Osteocyte (in vitro differentiated cells): Measurements from ENCODE around the gene EXOC6. TPM values are rescaled to one million over a fixed set of nuclear protein-coding genes. Genes with fewer than 3 reads are reported as not detected.

Source experiments
- DNase-seq: peaks from one replicate; pipeline ENCODE4 v3.0.0; 2021; ENCODE audit warnings: mixed read lengths; ENCODE audit not compliant: unreplicated experiment; ENCODE audit errors: extremely low spot score
- H3K27ac Mint-ChIP-seq: one replicate; pipeline ENCODE4 v1.8.0; 2021; ENCODE audit warnings: mild to moderate bottlenecking, mixed read lengths; ENCODE audit not compliant: unreplicated experiment
- H3K27me3 Mint-ChIP-seq: one replicate; pipeline ENCODE4 v1.8.0; 2021; ENCODE audit warnings: mixed read lengths; ENCODE audit not compliant: unreplicated experiment
- H3K36me3 Mint-ChIP-seq: one replicate; pipeline ENCODE4 v1.8.0; 2021; ENCODE audit warnings: mixed read lengths; ENCODE audit not compliant: unreplicated experiment
- H3K4me1 Mint-ChIP-seq: one replicate; pipeline ENCODE4 v1.8.0; 2021; ENCODE audit warnings: mixed read lengths; ENCODE audit not compliant: unreplicated experiment
- H3K4me3 Mint-ChIP-seq: one replicate; pipeline ENCODE4 v1.8.0; 2021; ENCODE audit warnings: mild to moderate bottlenecking, moderate library complexity, mixed read lengths; ENCODE audit not compliant: unreplicated experiment
- H3K9me3 Mint-ChIP-seq: one replicate; pipeline ENCODE4 v1.8.0; 2021; ENCODE audit warnings: mixed read lengths; ENCODE audit not compliant: unreplicated experiment
- total RNA-seq: library from RNA; stranded (reverse); gene quantifications from 2 replicates; pipeline ENCODE4 v1.2.1, GENCODE V29; 2021
- TF ChIP-seq, protein P1 (sequence below): fragments of 200-600 bp; sonication (generic); IDR thresholded peaks from 2 replicates; pipeline ENCODE4 v1.5.0; 2021; ENCODE audit warnings: antibody characterized with exemption, mild to moderate bottlenecking, moderate library complexity

Gene EXOC6
- total RNA-seq, 1 donor from 2014 or later: 8.5 TPM

DNA sequence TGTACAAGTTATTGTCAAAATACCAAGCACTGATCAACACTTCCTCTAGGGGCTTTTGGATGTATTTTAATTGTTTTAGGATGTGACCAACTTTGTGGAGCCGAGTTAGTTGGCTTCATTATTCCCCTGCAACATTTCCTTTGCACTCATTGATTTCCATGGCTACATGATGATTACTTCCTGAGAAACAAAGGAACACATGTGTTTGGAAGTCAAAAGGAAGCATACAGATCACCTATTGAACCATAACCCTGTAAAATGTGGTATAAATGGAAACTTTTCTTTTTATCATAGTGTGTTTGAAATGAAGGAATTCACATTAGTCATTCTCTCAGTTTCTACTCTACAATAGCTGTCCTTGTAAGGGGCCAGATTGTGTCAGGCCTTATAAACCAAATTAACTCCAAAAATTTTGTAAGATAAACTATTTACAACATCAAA lies 32.2 kb upstream of the EXOC6 start:
- no peak for DNase-seq
- no peaks in the 10 kb centered on the region for H3K27me3 Mint-ChIP-seq

GRCh38 chr10:92822060-92822634 lies 26.2 kb upstream of the EXOC6 start:
- H3K27ac Mint-ChIP-seq: peak overlapping the region; percentile 95
- H3K4me1 Mint-ChIP-seq: peaks cover 12% of the 10 kb centered on the region
- DNase-seq: no peak
- H3K4me3 Mint-ChIP-seq: no peak overlapping the region
- no peaks in the 10 kb centered on the region for H3K27me3 Mint-ChIP-seq
- H3K36me3 Mint-ChIP-seq: no peaks in the 10 kb centered on the region
- no peaks in the 10 kb centered on the region for H3K9me3 Mint-ChIP-seq
- TF ChIP-seq, protein P1, sequence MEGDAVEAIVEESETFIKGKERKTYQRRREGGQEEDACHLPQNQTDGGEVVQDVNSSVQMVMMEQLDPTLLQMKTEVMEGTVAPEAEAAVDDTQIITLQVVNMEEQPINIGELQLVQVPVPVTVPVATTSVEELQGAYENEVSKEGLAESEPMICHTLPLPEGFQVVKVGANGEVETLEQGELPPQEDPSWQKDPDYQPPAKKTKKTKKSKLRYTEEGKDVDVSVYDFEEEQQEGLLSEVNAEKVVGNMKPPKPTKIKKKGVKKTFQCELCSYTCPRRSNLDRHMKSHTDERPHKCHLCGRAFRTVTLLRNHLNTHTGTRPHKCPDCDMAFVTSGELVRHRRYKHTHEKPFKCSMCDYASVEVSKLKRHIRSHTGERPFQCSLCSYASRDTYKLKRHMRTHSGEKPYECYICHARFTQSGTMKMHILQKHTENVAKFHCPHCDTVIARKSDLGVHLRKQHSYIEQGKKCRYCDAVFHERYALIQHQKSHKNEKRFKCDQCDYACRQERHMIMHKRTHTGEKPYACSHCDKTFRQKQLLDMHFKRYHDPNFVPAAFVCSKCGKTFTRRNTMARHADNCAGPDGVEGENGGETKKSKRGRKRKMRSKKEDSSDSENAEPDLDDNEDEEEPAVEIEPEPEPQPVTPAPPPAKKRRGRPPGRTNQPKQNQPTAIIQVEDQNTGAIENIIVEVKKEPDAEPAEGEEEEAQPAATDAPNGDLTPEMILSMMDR: no peak

More for the DNA sequence above, 32.2 kb upstream of the EXOC6 start:
- Mint-ChIP-seq H3K4me1 (no peaks in the 10 kb centered on the region), H3K27ac (no peak overlapping the region), H3K4me3 (no peak overlapping the region), H3K9me3 (no peaks in the 10 kb centered on the region), H3K36me3 (no peaks in the 10 kb centered on the region)
- TF ChIP-seq, protein P1: no peak

DNA sequence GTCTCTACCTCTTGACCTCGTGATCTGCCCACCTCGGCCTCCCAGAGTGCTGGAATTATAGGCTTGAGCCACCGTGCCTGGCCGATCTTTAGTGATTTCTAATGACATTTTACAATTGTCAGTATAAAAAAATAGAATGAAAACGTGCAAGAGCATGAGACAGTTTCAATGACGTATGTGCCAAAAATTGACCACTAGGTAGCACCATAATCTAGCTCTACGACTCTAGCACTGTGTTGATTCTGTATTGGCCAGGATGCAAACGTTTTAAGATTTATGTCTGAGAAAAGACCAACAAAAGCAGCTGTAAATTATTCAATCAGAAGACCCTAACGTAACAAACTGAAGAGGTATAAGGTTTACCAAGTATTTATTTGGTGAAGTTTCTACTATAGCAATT lies 25.4 kb upstream of the EXOC6 start:
- Mint-ChIP-seq H3K36me3 (no peaks in the 10 kb centered on the region), H3K9me3 (no peaks in the 10 kb centered on the region), H3K4me1 (peaks cover 12% of the 10 kb centered on the region), H3K4me3 (no peak overlapping the region), H3K27me3 (no peaks in the 10 kb centered on the region), H3K27ac (peak overlapping the region; percentile 95)
- TF ChIP-seq, protein P1: peak; percentile 40
- DNase-seq: no peak

- DNase-seq: no peak
- peaks cover 18% of the 10 kb centered on the region for H3K4me1 Mint-ChIP-seq
- TF ChIP-seq, protein P1: no peak
- no peak overlapping the region for H3K27ac Mint-ChIP-seq
- H3K27me3 Mint-ChIP-seq: no peaks in the 10 kb centered on the region
- no peaks in the 10 kb centered on the region for H3K36me3 Mint-ChIP-seq
- no peaks in the 10 kb centered on the region for H3K9me3 Mint-ChIP-seq
- no peak overlapping the region for H3K4me3 Mint-ChIP-seq
Measured at GRCh38 chr10:92826061-92826460, 22.3 kb upstream of the EXOC6 start.

- DNase-seq: no peak
- Mint-ChIP-seq H3K36me3 (no peaks in the 10 kb centered on the region), H3K27me3 (no peaks in the 10 kb centered on the region), H3K27ac (no peak overlapping the region), H3K4me1 (peaks cover 17% of the 10 kb centered on the region), H3K4me3 (no peak overlapping the region), H3K9me3 (no peaks in the 10 kb centered on the region)
- TF ChIP-seq, protein P1: no peak
Measured at GRCh38 chr10:92826504-92826903, 21.8 kb upstream of the EXOC6 start.
